ENCODE data around the gene CHRM2. TPM values are rescaled to one million over a fixed set of nuclear protein-coding genes. Genes with fewer than 3 reads are reported as not detected.

CHRM2 gene
- total RNA-seq, 1 experiment from 2014 or later, result not detected

GRCh38 chr7:137020351-137020750, 151.9 kb downstream of the CHRM2 start:
- intact Hi-C loops (cut with micrococcal nuclease), result no loop called here
- Histone ChIP-seq H3K4me3 (replicated peaks in 1 of 2; ENCODE audit: low read depth in 1 of 2, low read length in 2 of 2) (no peak overlapping the region), H3K36me3 (ENCODE audit: control insufficient read depth in 1 of 2, insufficient read depth in 2 of 2, low read length in 2 of 2) (no peaks in the 10 kb centered on the region), H3K79me2 (ENCODE audit: insufficient read depth, low read length) (no peaks in the 10 kb centered on the region), H3K9me2 (ENCODE audit: insufficient read depth) (no peaks in the 10 kb centered on the region), H3K27ac (ENCODE audit: low read depth, low read length) (no peak overlapping the region), H3K27me3 (ENCODE audit: insufficient read depth, low read length) (no peaks in the 10 kb centered on the region), H3K4me1 (ENCODE audit: control insufficient read depth in 1 of 2, insufficient read depth in 2 of 2, low read length in 2 of 2) (no peaks in the 10 kb centered on the region), H2AFZ (ENCODE audit: low read depth, low read length, poor library complexity, severe bottlenecking) (no peak overlapping the region), H3K9ac (ENCODE audit: low read length) (no peak overlapping the region), H3K9me3 (ENCODE audit: control insufficient read depth in 1 of 2, insufficient read depth in 1 of 2, low read depth in 1 of 2, low read length in 2 of 2) (peaks cover 3 to 20% of the 10 kb centered on the region in 2 experiments; a peak in 2 of 4 replicates), H4K20me1 (ENCODE audit: insufficient read depth) (no peaks in the 10 kb centered on the region), H3K4me2 (ENCODE audit: low read length) (no peak overlapping the region)
- no TSS peak for BruUV-seq (replicated peaks)
- ChIA-PET RAD21 (ENCODE audit: low non-redundant PET in 1 of 2, low total read pairs in 2 of 2, uncharacterized antibody in 2 of 2, unreplicated experiment in 2 of 2) (no interaction called here), POLR2A (no interaction called here), CTCF (no interaction called here)
- no peak for ATAC-seq
- no peak for TF ChIP-seq FOSL1 (IDR thresholded peaks at IDR 0.05; ENCODE audit: low read depth)
- no peak for TF ChIP-seq SRF (IDR thresholded peaks at IDR 0.05; ENCODE audit: low read depth)
- no peak for TF ChIP-seq EZH2 (IDR thresholded peaks at IDR 0.05)
- no peak for TF ChIP-seq MAX (IDR thresholded peaks at IDR 0.05)
- no peak for TF ChIP-seq ZNF274 (IDR thresholded peaks at IDR 0.05; ENCODE audit: low read depth, low read length)
- TF ChIP-seq EGR1 (IDR thresholded peaks at IDR 0.05; ENCODE audit: low read depth), result no peak
- no peak for TF ChIP-seq POLR2AphosphoS5 (IDR thresholded peaks at IDR 0.05; ENCODE audit: low read depth, low read length)
- no peak for TF ChIP-seq CTCF (IDR thresholded peaks at IDR 0.05 in 2 of 3, conservative IDR thresholded peaks at IDR 0.05 in 1 of 3; ENCODE audit: borderline replicate concordance in 1 of 3, insufficient read depth in 1 of 3, low read depth in 2 of 3, low read length in 2 of 3)
- TF ChIP-seq ELF1 (IDR thresholded peaks at IDR 0.05; ENCODE audit: borderline replicate concordance, low read depth), result no peak
- TF ChIP-seq RAD21 (IDR thresholded peaks at IDR 0.05; ENCODE audit: low read depth), result no peak
- TF ChIP-seq EZH2phosphoT487 (IDR thresholded peaks at IDR 0.05; ENCODE audit: borderline replicate concordance), result no peak
- no peak for DNase-seq (ENCODE audit: low read depth, low spot score)
